ENCODE data around the gene TMEM88. TPM values are rescaled to one million over a fixed set of nuclear protein-coding genes. Genes with fewer than 3 reads are reported as not detected.

TMEM88 gene
- total and polyA plus RNA-seq, 2 of the 4 experiments (the other 2 are of a cell fraction): 2.1 TPM; not detected in 1

GRCh38 chr17:7851438-7852261 lies 3.2 kb upstream of the TMEM88 start:
- H3K9ac ChIP-seq (ENCODE audit: low read depth, low read length): no peak overlapping the region
- H3K23ac ChIP-seq (ENCODE audit: low read depth, low read length): no peak overlapping the region
- no peak overlapping the region for H4K5ac ChIP-seq (ENCODE audit: low read depth, low read length)
- in situ Hi-C loops (cut with MboI; ENCODE audit: low sequenced_read_pairs) (no loop called here), dilution Hi-C loops (cut with HindIII; ENCODE audit: low sequenced_read_pairs, unreplicated experiment) (no loop called here), intact Hi-C loops (cut with micrococcal nuclease) (loop anchor here (1.0 kb wide), 2 partner anchors 16 to 29 kb away; no protein-coding TSS in a partner anchor)
- H2AK9ac ChIP-seq (replicated peaks; ENCODE audit: low read depth, low read length, poor library complexity): peak overlapping the region; percentile 85
- 17% methylated on average over 37 of the region's 60 CpGs; no CpG with 5 or more reads in 1 of the 2 experiments for WGBS, 2 experiments (ENCODE audit: extremely low coverage in 2 of 2, insufficient read length in 1 of 2)
- peaks cover 14 to 40% of the 10 kb centered on the region in 2 experiments for H3K79me1 ChIP-seq (ENCODE audit: low read depth in 1 of 2, low read length in 2 of 2)
- no peak overlapping the region for H3K56ac ChIP-seq (ENCODE audit: extremely low read depth, insufficient read depth, low read length)
- peaks cover 15% of the 10 kb centered on the region for H3K4me1 ChIP-seq (ENCODE audit: control insufficient read depth, insufficient read depth, low read length)
- no peaks in the 10 kb centered on the region for H3K9me3 ChIP-seq (ENCODE audit: control insufficient read depth, insufficient read depth, low read length)
- H2AK5ac ChIP-seq (ENCODE audit: low read depth, low read length): peak overlapping the region; percentile 53
- ATAC-seq (ENCODE audit: low read depth) (peak; percentile 89), DNase-seq (peak; percentile 81)
- no peak overlapping the region for H4K91ac ChIP-seq (ENCODE audit: insufficient read depth, low read depth, low read length)
- no peak overlapping the region for H2BK20ac ChIP-seq (ENCODE audit: low read depth, low read length)
- H3K27ac ChIP-seq (ENCODE audit: insufficient read depth, low read length): no peak overlapping the region
- no peak overlapping the region for H2BK5ac ChIP-seq (ENCODE audit: low read depth, low read length, poor library complexity, severe bottlenecking)
- no TSS peak for BruUV-seq (replicated peaks)
- H3K4me2 ChIP-seq (ENCODE audit: low read depth, low read length): no peak overlapping the region
- POLR2A ChIA-PET (ENCODE audit: unreplicated experiment): no interaction called here
- no peak overlapping the region for H3K18ac ChIP-seq (ENCODE audit: low read depth, low read length)
- H3K4ac ChIP-seq (ENCODE audit: low read depth, low read length): no peak overlapping the region
- H3K4me3 ChIP-seq (ENCODE audit: insufficient read depth, low read depth, low read length): no peak overlapping the region
- no peak overlapping the region for H2BK120ac ChIP-seq (ENCODE audit: low read depth, low read length)
- peak overlapping the region; percentile 84 for H2AFZ ChIP-seq (replicated peaks; ENCODE audit: low read length, poor library complexity)
- H3K36me3 ChIP-seq (ENCODE audit: control insufficient read depth, insufficient read depth, low read length): peaks cover 59% of the 10 kb centered on the region
- CTCF ChIA-PET: no interaction called here
- no peaks in the 10 kb centered on the region for H3K9me1 ChIP-seq (ENCODE audit: insufficient read depth, low read length)
- no peak overlapping the region for H2BK15ac ChIP-seq (ENCODE audit: low read depth, low read length)
- H4K20me1 ChIP-seq (ENCODE audit: insufficient read depth, low read length): peaks cover 26% of the 10 kb centered on the region
- peak overlapping the region in 1 of 2 experiments; percentile 45; a peak in 1 of 4 replicates for H4K8ac ChIP-seq (ENCODE audit: low read depth in 2 of 2, low read length in 2 of 2)
- no peak overlapping the region for H3K14ac ChIP-seq (replicated peaks; ENCODE audit: low read depth, low read length)
- no peaks in the 10 kb centered on the region for H3K27me3 ChIP-seq (ENCODE audit: control insufficient read depth, insufficient read depth, low read length)
- TF ChIP-seq MAZ (IDR thresholded peaks at IDR 0.05; ENCODE audit: borderline replicate concordance, low read depth, low read length) (peak; percentile 89), USF2 (IDR thresholded peaks at IDR 0.05; ENCODE audit: low read depth, low read length) (peak; percentile 19), RFX5 (IDR thresholded peaks at IDR 0.05; ENCODE audit: low read depth, low read length) (no peak), CTCF (conservative IDR thresholded peaks at IDR 0.05; ENCODE audit: low read depth, low read length) (peak; percentile 95), RCOR1 (IDR thresholded peaks at IDR 0.05; ENCODE audit: insufficient replicate concordance, low read length) (no peak), SMC3 (IDR thresholded peaks at IDR 0.05; ENCODE audit: low read depth, low read length) (peak; percentile 74), NFE2L2 (IDR thresholded peaks at IDR 0.05; ENCODE audit: low read depth, low read length) (no peak), CHD1 (IDR thresholded peaks at IDR 0.05; ENCODE audit: low read depth, low read length) (no peak; the same call in 1 of the 2 replicates), POLR2A (IDR thresholded peaks at IDR 0.05; ENCODE audit: low read depth, low read length) (peak; percentile 62), RAD21 (IDR thresholded peaks at IDR 0.05; ENCODE audit: low read length) (peak; percentile 89), CEBPB (IDR thresholded peaks at IDR 0.05; ENCODE audit: low read depth, low read length) (no peak), MXI1 (IDR thresholded peaks at IDR 0.05; ENCODE audit: borderline replicate concordance, low read depth, low read length) (0 out of 2 replicates have a peak, but pooled peaks have one; percentile 42), FOS (IDR thresholded peaks at IDR 0.05; ENCODE audit: low read depth, low read length) (no peak), BHLHE40 (IDR thresholded peaks at IDR 0.05; ENCODE audit: low read depth, low read length) (no peak; the same call in 1 of the 2 replicates), MAFK (IDR thresholded peaks at IDR 0.05; ENCODE audit: low read depth, low read length) (no peak)

Measured in IMR-90 (cell line).